GM12878 (cell line): ENCODE results near the gene GAS2L2. TPM values are rescaled to one million over a fixed set of nuclear protein-coding genes. Genes with fewer than 3 reads are reported as not detected.

ENCODE experiments used
- ATAC-seq: fragments of 200-7000 bp; cut with Tn5 transposase; 3 replicates; pipeline ENCODE4 v1.9.1; 2020; ENCODE audit warnings: mild to moderate bottlenecking, moderate library complexity
- BruUV-seq: library from RNA; stranded (reverse); fragments of 400-500 nt; replicated peaks from 2 replicates; lab custom pipeline; 2021; lab: Mats Ljungman, UMichigan
- CTCF ChIA-PET: fragments of 300-600 bp; sonication (Branson Sonifier 250); formaldehyde crosslinking; extraction: SDS; loops from one replicate; lab custom pipeline; 2021; ENCODE audit warnings: inconsistent platforms; lab: Yijun Ruan, JAX
- POLR2A ChIA-PET: fragments of 350-600 bp; formaldehyde crosslinking; extraction: SDS; loops from one replicate; lab custom pipeline; 2021; ENCODE audit warnings: inconsistent platforms; lab: Charles Lee
- RAD21 ChIA-PET: fragments of 300-600 bp; sonication (Branson Sonifier 250); formaldehyde crosslinking; loops from one replicate; lab custom pipeline; 2023; ENCODE audit warnings: antibody characterized with exemption; ENCODE audit not compliant: unreplicated experiment; lab: Charles Lee
- SMC1A ChIA-PET: fragments of 300-600 bp; sonication (Branson Sonifier 250); formaldehyde crosslinking; loops from one replicate; lab custom pipeline; 2023; ENCODE audit not compliant: unreplicated experiment, uncharacterized antibody; lab: Charles Lee
- DNase-seq: peaks from one replicate; pipeline ENCODE4 v3.0.0-alpha.2; 2011; ENCODE audit warnings: low read depth, low spot score
- FAIRE-seq: peaks from 3 replicates; lab custom pipeline; 2011; peaks lifted over from hg19 to GRCh38; lab: Jason Lieb, UNC
- H2AFZ ChIP-seq: 2 replicates; pipeline ENCODE4 v1.6.0; 2011; ENCODE audit warnings: low read depth, low read length, control low read depth; ENCODE audit not compliant: control insufficient read depth
- H3K27ac ChIP-seq: 2 replicates; pipeline ENCODE4 v1.5.1; 2011; ENCODE audit warnings: control low read depth; ENCODE audit not compliant: control insufficient read depth, insufficient read depth
- H3K27me3 ChIP-seq, 2 experiments: replicated peaks in 1 of 2; 2 replicates each; pipeline versions ENCODE4 v1.6.0 to v1.6.1; 2011; ENCODE audit warnings: low read length in 1 of 2; ENCODE audit not compliant: control insufficient read depth in 2 of 2, insufficient read depth in 2 of 2
- H3K36me3 ChIP-seq, 2 experiments: 2 replicates each; pipeline ENCODE4 v1.5.1; 2011; ENCODE audit warnings: low read length in 1 of 2; ENCODE audit not compliant: control insufficient read depth in 2 of 2, insufficient read depth in 2 of 2
- H3K4me1 ChIP-seq: 2 replicates; pipeline ENCODE4 v1.6.1; 2011; ENCODE audit warnings: mild to moderate bottlenecking, low read length, moderate library complexity, mixed read lengths; ENCODE audit not compliant: control insufficient read depth, insufficient read depth
- H3K4me2 ChIP-seq: 2 replicates; pipeline ENCODE4 v1.6.0; 2011; ENCODE audit warnings: control low read depth; ENCODE audit not compliant: control insufficient read depth, insufficient read depth
- H3K4me3 ChIP-seq: fragments of 200-600 bp; sonication (generic); 2 replicates; pipeline ENCODE4 v1.5.1; 2016
- H3K79me2 ChIP-seq: 2 replicates; pipeline ENCODE4 v1.6.0; 2011; ENCODE audit warnings: low read length; ENCODE audit not compliant: control insufficient read depth, insufficient read depth
- H3K9ac ChIP-seq: 2 replicates; pipeline ENCODE4 v1.8.0; 2011; ENCODE audit warnings: low read length, control low read depth, mixed read lengths; ENCODE audit not compliant: control insufficient read depth, insufficient read depth
- H3K9me3 ChIP-seq: replicated peaks from 3 replicates; pipeline ENCODE4 v1.5.1; 2011; ENCODE audit warnings: mild to moderate bottlenecking, low read length; ENCODE audit not compliant: control insufficient read depth, insufficient read depth
- H4K20me1 ChIP-seq: 2 replicates; pipeline ENCODE4 v1.6.0; 2011; ENCODE audit not compliant: control insufficient read depth, insufficient read depth
- EGR1 ChIP-seq, 2 experiments: IDR thresholded peaks; 1 replicate in 1 of 2; 2 replicates in 1 of 2; pipeline ENCODE4 v1.6.1; 2011 to 2012; ENCODE audit warnings: low read depth in 2 of 2, low read length in 2 of 2, borderline replicate concordance in 1 of 2, mild to moderate bottlenecking in 1 of 2, moderate library complexity in 1 of 2
- HCFC1 ChIP-seq: fragments of 150-350 bp; IDR thresholded peaks from 2 replicates; pipeline ENCODE4 v1.6.1; 2014; ENCODE audit warnings: low read length
- IRF4 ChIP-seq: IDR thresholded peaks from 2 replicates; pipeline ENCODE4 v1.6.1; 2011; ENCODE audit warnings: low read depth, low read length
- NFYA ChIP-seq: IDR thresholded peaks from 2 replicates; pipeline ENCODE4 v1.6.1; 2011; ENCODE audit warnings: low read depth, mild to moderate bottlenecking, low read length, improper control_type of control experiment, borderline replicate concordance
- NR2F1 ChIP-seq: fragments of 450-650 bp; conservative IDR thresholded peaks from 2 replicates; pipeline ENCODE4 v1.6.1; 2017; ENCODE audit warnings: mild to moderate bottlenecking
- NRF1 ChIP-seq: conservative IDR thresholded peaks from 2 replicates; pipeline ENCODE4 v1.6.1; 2011; ENCODE audit warnings: mild to moderate bottlenecking, low read depth, low read length, improper control_type of control experiment
- RB1 ChIP-seq: fragments of 450-650 bp; formaldehyde crosslinking; IDR thresholded peaks from 2 replicates; pipeline ENCODE4 v1.6.1; 2017; ENCODE audit warnings: mild to moderate bottlenecking, borderline replicate concordance
- RBBP5 ChIP-seq: fragments of 200-600 bp; sonication (generic); conservative IDR thresholded peaks from 2 replicates; pipeline ENCODE4 v1.6.1; 2016
- TARDBP ChIP-seq: IDR thresholded peaks from 2 replicates; pipeline ENCODE4 v1.6.1; 2016; ENCODE audit warnings: borderline replicate concordance
- TCF12 ChIP-seq: IDR thresholded peaks from 2 replicates; pipeline ENCODE4 v1.6.1; 2011; ENCODE audit warnings: low read depth, mild to moderate bottlenecking, low read length
- TCF3 ChIP-seq: IDR thresholded peaks from 2 replicates; pipeline ENCODE4 v1.6.1; 2012; ENCODE audit warnings: low read depth, mild to moderate bottlenecking, low read length, borderline replicate concordance; ENCODE audit not compliant: insufficient read depth
- YBX1 ChIP-seq: fragments of 450-650 bp; IDR thresholded peaks from 2 replicates; pipeline ENCODE4 v1.6.1; 2016; ENCODE audit warnings: antibody characterized with exemption
- WGBS: methylation state at CpG from one replicate; pipeline ENCODE4 v1.1.6; 2016; ENCODE audit warnings: low lambda C conversion rate; ENCODE audit not compliant: insufficient replicate concordance, insufficient coverage; ENCODE audit errors: missing lambda C conversion rate; 5-methylcytosine and 5-hydroxymethylcytosine counted together
- in situ Hi-C: fragments of 300-500 bp; cut with MboI; formaldehyde crosslinking; loops from 9 replicates; pipeline ENCODE4 v1.14.3; 2018; ENCODE audit warnings: mixed read lengths
- intact Hi-C: fragments of 100-400 bp; cut with micrococcal nuclease; formaldehyde crosslinking; loops from one replicate; pipeline ENCODE4 v1.14.2; 2022; ENCODE audit not compliant: unreplicated experiment
- polyA plus RNA-seq, 11 experiments: library from polyadenylated mRNA; depleted of rRNA in 4 of 11; unstranded in 6 of 11; stranded (reverse) in 5 of 11; fragments of >200 nt; fragmentation: Nextera tagmentation in 4 of 11; fragmentation: Illumina TruSeq in 1 of 11; extraction: Ambion mirVana in 4 of 11; extraction: Trizol in 1 of 11; gene quantifications; 1 replicate in 1 of 11; 2 replicates in 10 of 11; pipeline versions ENCODE4 v1.2.1 to v1.2.3, GENCODE V29; 2011 to 2016; ENCODE audit warnings: inconsistent platforms in 2 of 11, missing spikeins in 2 of 11, low read depth in 1 of 11
- total RNA-seq, 4 experiments: library from RNA; depleted of rRNA in 3 of 4; stranded (reverse); fragments of >200 nt in 3 of 4; fragmentation: Illumina TruSeq in 1 of 4; extraction: Trizol in 1 of 4; gene quantifications; 2 replicates each; pipeline versions ENCODE4 v1.2.1 to v1.2.3, GENCODE V29; 2013 to 2021

Gene GAS2L2
- total and polyA plus RNA-seq, 10 of the 15 experiments (the other 5 are each of a cell fraction or from before 2014, with no cell fraction given), result 0.01 TPM; not detected in 9

DNA sequence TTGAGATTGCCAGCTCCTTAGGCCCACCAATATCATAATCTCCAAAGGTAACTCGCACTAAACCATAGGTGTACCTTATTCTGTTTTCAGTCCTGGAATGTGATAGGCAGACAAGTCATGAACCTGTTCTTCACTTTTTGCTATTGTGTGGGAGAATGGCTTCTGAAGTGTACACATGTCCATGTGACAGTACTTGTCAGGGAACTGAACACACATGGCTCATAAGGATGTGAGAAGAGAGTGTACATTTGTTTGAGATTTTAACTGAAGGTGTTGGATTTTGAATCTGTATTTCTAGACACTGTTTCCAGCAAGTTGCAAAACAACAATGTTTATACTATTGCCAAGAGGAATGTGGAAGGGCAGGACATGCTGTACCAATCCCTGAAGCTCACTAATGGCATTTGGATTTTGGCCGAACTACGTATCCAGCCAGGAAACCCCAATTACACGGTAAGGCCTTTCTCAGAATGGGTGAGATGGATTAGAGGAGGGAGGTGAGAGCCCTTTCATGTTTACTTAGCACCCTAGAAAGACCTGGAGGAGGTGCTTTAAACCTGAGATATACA, 36.1 kb downstream of the GAS2L2 start:
- WGBS, result 100% methylated on average over 4 of the region's 4 CpGs
- FAIRE-seq (no peak), DNase-seq (no peak), ATAC-seq (no peak)
- H3K79me2 ChIP-seq, result no peaks in the 10 kb centered on the region
- no peak overlapping the region for H2AFZ ChIP-seq
- peaks cover 3 to 34% of the 10 kb centered on the region in 2 experiments for H3K36me3 ChIP-seq
- H3K27ac ChIP-seq, result no peak overlapping the region
- H4K20me1 ChIP-seq, result no peaks in the 10 kb centered on the region
- intact Hi-C loops, result no loop called here
- POLR2A ChIA-PET, result no interaction called here
- H3K4me2 ChIP-seq, result no peak overlapping the region
- H3K27me3 ChIP-seq, result no peaks in the 10 kb centered on the region
- H3K9ac ChIP-seq, result no peak overlapping the region
- RAD21 ChIA-PET, result no interaction called here
- in situ Hi-C loops, result no loop called here
- SMC1A ChIA-PET, result interaction anchor here (1.1 kb wide), 2 partner anchors 10 to 47 kb away, joined by 3 read pairs; no protein-coding TSS in a partner anchor
- CTCF ChIA-PET, result interaction anchor here (1.0 kb wide), 1 partner anchor 103 kb away, joined by 3 read pairs; no protein-coding TSS in a partner anchor
- H3K4me3 ChIP-seq, result no peak overlapping the region
- TF ChIP-seq TCF12 (no peak), NRF1 (no peak), TCF3 (no peak), IRF4 (no peak), NFYA (no peak), TARDBP (no peak)
- no TSS peak for BruUV-seq
- no peaks in the 10 kb centered on the region for H3K9me3 ChIP-seq
- no peaks in the 10 kb centered on the region for H3K4me1 ChIP-seq

DNA sequence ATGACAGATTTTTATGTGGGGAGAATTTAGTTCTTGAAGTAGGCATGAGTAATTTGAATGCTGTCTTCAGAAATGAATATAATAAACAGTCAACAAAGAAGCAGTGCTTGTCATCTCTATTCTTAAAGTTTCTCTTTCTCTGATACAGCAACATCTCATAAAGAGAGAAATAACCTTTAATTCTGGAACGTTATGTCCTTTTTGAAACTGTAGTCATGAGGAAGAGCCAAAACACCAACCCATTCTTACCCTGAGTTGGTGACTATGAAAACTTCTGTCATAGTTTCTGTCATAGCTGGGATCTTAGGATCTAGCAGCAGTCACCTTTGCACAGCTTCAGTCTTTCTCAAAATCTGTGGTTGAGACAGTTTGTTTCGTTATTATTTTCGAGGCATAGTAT, 36.9 kb downstream of the GAS2L2 start:
- no peak overlapping the region for H3K27ac ChIP-seq
- no peak for FAIRE-seq
- no peaks in the 10 kb centered on the region for H3K79me2 ChIP-seq
- intact Hi-C loops, result no loop called here
- no peak for DNase-seq
- H3K4me2 ChIP-seq, result no peak overlapping the region
- RAD21 ChIA-PET, result no interaction called here
- no peaks in the 10 kb centered on the region for H3K27me3 ChIP-seq
- CTCF ChIA-PET, result interaction anchor here (1.0 kb wide), 1 partner anchor 103 kb away, joined by 3 read pairs; no protein-coding TSS in a partner anchor
- POLR2A ChIA-PET, result no interaction called here
- SMC1A ChIA-PET, result interaction anchor here (1.0 kb wide), 1 partner anchor 102 kb away, joined by 3 read pairs; no protein-coding TSS in a partner anchor
- WGBS, result 0% methylated on average over 3 of the region's 3 CpGs
- H3K4me3 ChIP-seq, result no peak overlapping the region
- TF ChIP-seq RBBP5, result no peak
- TF ChIP-seq TARDBP, result no peak
- TF ChIP-seq EGR1 (IDR thresholded peaks at IDR 0.05; ENCODE audit: borderline replicate concordance in 1 of 2, low read depth in 2 of 2, low read length in 2 of 2), result no peak
- no peak for TF ChIP-seq IRF4
- TF ChIP-seq HCFC1, result no peak
- no peak for TF ChIP-seq RB1
- TF ChIP-seq NR2F1, result no peak
- TF ChIP-seq YBX1, result no peak
- TF ChIP-seq, all 136 proteins: peak for 0
- no peak for ATAC-seq
- BruUV-seq, result no TSS peak
- H3K36me3 ChIP-seq, result peaks cover 3 to 34% of the 10 kb centered on the region in 2 experiments
- H2AFZ ChIP-seq, result no peak overlapping the region
- H3K9ac ChIP-seq, result no peak overlapping the region
- in situ Hi-C loops, result no loop called here
- no peaks in the 10 kb centered on the region for H4K20me1 ChIP-seq
- H3K9me3 ChIP-seq, result no peaks in the 10 kb centered on the region
- H3K4me1 ChIP-seq, result no peaks in the 10 kb centered on the region
